H1 (cell line): ENCODE measurements around the gene FNDC1. TPM values are rescaled to one million over a fixed set of nuclear protein-coding genes. Genes with fewer than 3 reads are reported as not detected.

Experiments used
- CTCF ChIA-PET: fragments of 300-600 bp; sonication (Branson Sonifier 250); formaldehyde crosslinking; loops from one replicate; lab custom pipeline; 2021; ENCODE audit not compliant: partially characterized antibody; lab: Charles Lee
- POLR2A ChIA-PET: fragments of 300-600 bp; sonication (Branson Sonifier 250); formaldehyde crosslinking; loops from one replicate; lab custom pipeline; 2021; ENCODE audit warnings: inconsistent platforms; ENCODE audit not compliant: partially characterized antibody; lab: Charles Lee
- DNase-seq, 2 experiments: peaks; one replicate each; pipeline versions ENCODE4 v3.0.0 to v3.0.0-alpha.2; 2010 to 2022; ENCODE audit warnings: low spot score in 2 of 2, low read depth in 1 of 2, mixed read lengths in 1 of 2
- FAIRE-seq: peaks from 2 replicates; lab custom pipeline; 2011; peaks lifted over from hg19 to GRCh38; lab: Jason Lieb, UNC
- H2AFZ ChIP-seq: 2 replicates; pipeline ENCODE4 v1.8.1; 2012; ENCODE audit warnings: low read length, inconsistent platforms
- H2AK5ac ChIP-seq: 2 replicates; pipeline ENCODE4 v1.6.1; 2013; ENCODE audit warnings: low read depth, low read length
- H2BK120ac ChIP-seq: replicated peaks from 2 replicates; pipeline ENCODE3; 2013; ENCODE audit warnings: low read depth, low read length, inconsistent platforms
- H2BK12ac ChIP-seq: 2 replicates; pipeline ENCODE4 v1.6.1; 2013; ENCODE audit warnings: low read depth, low read length
- H2BK15ac ChIP-seq: 2 replicates; pipeline ENCODE4 v1.6.1; 2013; ENCODE audit warnings: low read length
- H2BK20ac ChIP-seq: 2 replicates; pipeline ENCODE4 v1.6.1; 2013; ENCODE audit warnings: low read length
- H2BK5ac ChIP-seq: 2 replicates; pipeline ENCODE4 v1.6.1; 2013; ENCODE audit warnings: low read depth, low read length
- H3K14ac ChIP-seq: 2 replicates; pipeline ENCODE4 v1.6.1; 2013; ENCODE audit warnings: inconsistent platforms; ENCODE audit not compliant: insufficient read length
- H3K18ac ChIP-seq: 2 replicates; pipeline ENCODE4 v1.6.1; 2013; ENCODE audit warnings: low read length; ENCODE audit errors: extremely low read depth
- H3K23ac ChIP-seq: 2 replicates; pipeline ENCODE4 v1.6.1; 2013; ENCODE audit warnings: inconsistent platforms; ENCODE audit not compliant: insufficient read length
- H3K23me2 ChIP-seq: 2 replicates; pipeline ENCODE4 v1.6.1; 2013; ENCODE audit warnings: low read depth, low read length
- H3K27ac ChIP-seq: 2 replicates; pipeline ENCODE4 v1.6.1; 2011; ENCODE audit warnings: low read depth, low read length, inconsistent platforms
- H3K27me3 ChIP-seq, 4 experiments: replicated peaks in 1 of 4; 1 replicate in 1 of 4; 2 replicates in 3 of 4; pipeline versions ENCODE4 v1.6.1 to v1.8.1; 2011 to 2013; ENCODE audit warnings: low read length in 3 of 4, mild to moderate bottlenecking in 3 of 4, inconsistent platforms in 2 of 4, mixed read lengths in 2 of 4, moderate library complexity in 1 of 4; ENCODE audit not compliant: control insufficient read depth in 3 of 4, insufficient read depth in 3 of 4; ENCODE audit errors: extremely low read depth in 1 of 4
- H3K36me3 ChIP-seq, 4 experiments: 2 replicates each; pipeline versions ENCODE4 v1.6.1 to v1.8.1; 2011 to 2013; ENCODE audit warnings: mild to moderate bottlenecking in 4 of 4, low read length in 3 of 4, moderate library complexity in 2 of 4, control low read depth in 1 of 4, inconsistent platforms in 1 of 4; ENCODE audit not compliant: insufficient read depth in 4 of 4, control insufficient read depth in 2 of 4
- H3K4ac ChIP-seq: replicated peaks from 2 replicates; pipeline ENCODE3; 2013; ENCODE audit warnings: low read length, low read depth, mixed read lengths, inconsistent platforms; ENCODE audit not compliant: insufficient read length
- H3K4me1 ChIP-seq, 4 experiments: replicated peaks in 1 of 4; 1 replicate in 1 of 4; 2 replicates in 3 of 4; pipeline versions ENCODE4 v1.6.1 to v1.8.1; 2011 to 2013; ENCODE audit warnings: low read length in 3 of 4, inconsistent platforms in 2 of 4, mixed read lengths in 1 of 4; ENCODE audit not compliant: insufficient read depth in 4 of 4, control insufficient read depth in 3 of 4
- H3K4me2 ChIP-seq, 2 experiments: 2 replicates each; pipeline versions ENCODE4 v1.6.1 to v1.8.1; 2011 to 2013; ENCODE audit warnings: low read depth in 2 of 2, low read length in 2 of 2, control low read depth in 1 of 2, inconsistent platforms in 1 of 2, mild to moderate bottlenecking in 1 of 2; ENCODE audit not compliant: insufficient read depth in 1 of 2
- H3K4me3 ChIP-seq, 4 experiments: fragments of 200-600, 300-600 bp in 1 of 4; sonication (generic), shearing (Covaris generic), sonication (Bioruptor Twin) in 1 of 4; 2 replicates each; pipeline versions ENCODE4 v1.5.1 to v1.8.1; 2011 to 2016; ENCODE audit warnings: low read length in 4 of 4, low read depth in 3 of 4, control low read depth in 2 of 4, inconsistent platforms in 2 of 4, mild to moderate bottlenecking in 2 of 4, mixed read lengths in 1 of 4, moderate library complexity in 1 of 4; ENCODE audit not compliant: insufficient read depth in 2 of 4; ENCODE audit errors: extremely low read depth in 1 of 4
- H3K56ac ChIP-seq: replicated peaks from 2 replicates; pipeline ENCODE3; 2013; ENCODE audit warnings: low read depth, mild to moderate bottlenecking, mixed read lengths, low read length, inconsistent platforms; ENCODE audit not compliant: insufficient read length
- H3K79me1 ChIP-seq: 2 replicates; pipeline ENCODE4 v1.6.1; 2013; ENCODE audit warnings: low read depth, low read length, control low read depth
- H3K79me2 ChIP-seq, 2 experiments: 2 replicates each; pipeline versions ENCODE4 v1.6.1 to v1.8.1; 2012 to 2013; ENCODE audit warnings: low read length in 2 of 2, mild to moderate bottlenecking in 2 of 2, inconsistent platforms in 1 of 2; ENCODE audit not compliant: insufficient read depth in 2 of 2, control insufficient read depth in 1 of 2
- H3K9ac ChIP-seq, 4 experiments: replicated peaks in 1 of 4; 1 replicate in 1 of 4; 2 replicates in 3 of 4; pipeline versions ENCODE4 v1.6.1 to v1.8.1; 2011 to 2013; ENCODE audit warnings: low read depth in 3 of 4, low read length in 3 of 4, control low read depth in 2 of 4, mild to moderate bottlenecking in 2 of 4, moderate library complexity in 2 of 4, inconsistent platforms in 1 of 4; ENCODE audit errors: extremely low read depth in 1 of 4
- H3K9me3 ChIP-seq, 2 experiments: 2 replicates each; pipeline versions ENCODE4 v1.6.1 to v1.8.1; 2012 to 2013; ENCODE audit warnings: mild to moderate bottlenecking in 2 of 2, moderate library complexity in 2 of 2, control low read depth in 1 of 2, inconsistent platforms in 1 of 2, low read depth in 1 of 2, low read length in 1 of 2, mixed read lengths in 1 of 2; ENCODE audit not compliant: insufficient read depth in 2 of 2
- H4K20me1 ChIP-seq, 2 experiments: replicated peaks in 1 of 2; 2 replicates each; pipeline versions ENCODE3 to v1.8.1; 2011 to 2013; ENCODE audit warnings: inconsistent platforms in 2 of 2, low read length in 2 of 2, mild to moderate bottlenecking in 1 of 2; ENCODE audit not compliant: insufficient read depth in 2 of 2, control insufficient read depth in 1 of 2
- H4K5ac ChIP-seq: 2 replicates; pipeline ENCODE4 v1.6.1; 2013; ENCODE audit warnings: low read length, low read depth, mixed read lengths, inconsistent platforms; ENCODE audit not compliant: insufficient read length
- H4K8ac ChIP-seq: 2 replicates; pipeline ENCODE4 v1.8.0; 2013; ENCODE audit warnings: mild to moderate bottlenecking, moderate library complexity, low read length, inconsistent platforms; ENCODE audit not compliant: insufficient read depth; ENCODE audit errors: extremely low read depth
- H4K91ac ChIP-seq: replicated peaks from 2 replicates; pipeline ENCODE3; 2013; ENCODE audit warnings: low read length, mixed read lengths, inconsistent platforms; ENCODE audit not compliant: insufficient read length
- CREB1 ChIP-seq: IDR thresholded peaks from 2 replicates; pipeline ENCODE4 v1.6.1; 2012; ENCODE audit warnings: inconsistent platforms
- CTCF ChIP-seq, 3 experiments: IDR thresholded peaks; 1 replicate in 2 of 3; 2 replicates in 1 of 3; pipeline versions ENCODE4 v1.5.1 to v1.6.1; 2011; ENCODE audit warnings: low read length in 3 of 3, mild to moderate bottlenecking in 3 of 3, inconsistent platforms in 2 of 3, low read depth in 1 of 3, moderate library complexity in 1 of 3; ENCODE audit not compliant: insufficient read depth in 1 of 3; ENCODE audit errors: control extremely low read depth in 1 of 3
- JUN ChIP-seq: IDR thresholded peaks from 2 replicates; pipeline ENCODE4 v1.6.1; 2011; ENCODE audit warnings: low read depth, mild to moderate bottlenecking, improper control_type of control experiment, low read length
- RAD21 ChIP-seq, 2 experiments: IDR thresholded peaks in 1 of 2; conservative IDR thresholded peaks in 1 of 2; 2 replicates each; pipeline ENCODE4 v1.6.1; 2011; ENCODE audit warnings: low read depth in 2 of 2, low read length in 2 of 2, improper control_type of control experiment in 1 of 2, inconsistent platforms in 1 of 2, mild to moderate bottlenecking in 1 of 2, moderate library complexity in 1 of 2
- TAF7 ChIP-seq: optimal IDR thresholded peaks from 2 replicates; pipeline ENCODE3; 2011; ENCODE audit warnings: low read depth, mild to moderate bottlenecking, inconsistent platforms, low read length, moderate library complexity, borderline replicate concordance
- whole genome bisulfite sequencing, 2 experiments: shearing (Covaris generic) in 1 of 2; methylation state at CpG; one replicate each; pipeline versions ENCODE4 v1.1.6 to v1.1.7; 2013 to 2015; ENCODE audit warnings: low lambda C conversion rate in 2 of 2, mixed read lengths in 2 of 2, inconsistent platforms in 1 of 2, low coverage in 1 of 2, missing lambda C conversion rate in 1 of 2; ENCODE audit not compliant: insufficient replicate concordance in 2 of 2, insufficient coverage in 1 of 2, insufficient read length in 1 of 2; ENCODE audit errors: extremely low coverage in 1 of 2, missing lambda C conversion rate in 1 of 2; 5-methylcytosine and 5-hydroxymethylcytosine counted together
- polyA plus RNA-seq, 7 experiments: library from polyadenylated mRNA; depleted of rRNA in 3 of 7; stranded (reverse) in 5 of 7; unstranded in 2 of 7; fragments of >200 nt in 5 of 7; fragments of 200-250 nt in 2 of 7; gene quantifications; 1 replicate in 5 of 7; 2 replicates in 1 of 7; 4 replicates in 1 of 7; pipeline versions ENCODE4 v1.2.1 to v1.2.3, GENCODE V29; 2011 to 2013; ENCODE audit warnings: missing spikeins in 2 of 7, mixed read lengths in 2 of 7
- total RNA-seq: library from RNA; stranded (reverse); fragmentation: NEBNext Ultra II Directional; extraction: Animal tissue kit (Norgen Biotek cat#: 25700); gene quantifications from 2 replicates; pipeline ENCODE4 v1.2.1, GENCODE V29; 2021

FNDC1 gene
- total and polyA plus RNA-seq, 2 of the 8 experiments (the other 6 are each of a cell fraction or from before 2014, with no cell fraction given), result 0.06 to 0.30 TPM

DNA sequence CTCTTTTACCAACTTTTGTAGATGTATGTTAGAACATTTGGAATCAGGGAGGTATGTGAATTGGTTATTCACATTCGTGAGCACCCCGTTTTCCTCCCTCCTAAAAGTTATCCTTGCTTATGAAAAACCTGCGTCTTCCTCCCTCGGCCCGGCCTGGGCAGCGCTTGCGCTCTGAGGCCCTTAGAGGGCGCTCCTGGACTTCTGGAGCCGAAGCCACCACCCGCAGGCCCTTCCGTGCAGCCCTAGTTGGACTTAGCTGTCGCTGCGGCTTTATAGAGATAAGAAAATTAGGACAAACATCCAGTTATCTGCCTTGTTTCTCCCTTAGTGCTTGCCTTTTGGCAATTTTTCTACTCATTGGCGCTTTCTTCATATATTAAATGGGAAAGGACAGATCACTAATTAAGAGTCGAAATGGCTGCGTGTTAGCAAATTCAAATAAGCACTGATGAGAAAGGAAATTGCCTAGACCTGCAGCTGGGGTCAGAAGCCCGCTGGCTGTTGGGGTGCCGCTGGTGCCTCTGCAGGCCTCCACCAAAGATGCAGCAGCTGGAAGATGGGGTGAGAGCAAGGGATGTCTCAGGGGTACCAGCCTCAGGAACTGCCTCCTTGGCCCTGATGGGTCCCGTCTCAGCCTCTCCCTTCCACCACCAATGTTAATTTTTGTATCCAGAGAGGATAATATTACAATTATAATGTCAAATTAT is 5.2 kb downstream of the FNDC1 start:
- POLR2A ChIA-PET, result no interaction called here
- H4K91ac ChIP-seq, result no peak overlapping the region
- H4K20me1 ChIP-seq, result no peaks in the 10 kb centered on the region
- H3K36me3 ChIP-seq, result peaks cover 0 to 3% (median 0%) of the 10 kb centered on the region in 4 experiments; a peak in 1 of 8 replicates
- H3K27me3 ChIP-seq, result peaks cover 19 to 42% (median 27%) of the 10 kb centered on the region in 4 experiments
- peaks cover 0 to 8% (median 4%) of the 10 kb centered on the region in 4 experiments; a peak in 3 of 7 replicates for H3K4me1 ChIP-seq
- peaks cover 2% of the 10 kb centered on the region; the same call in 1 of the 2 replicates for H3K23me2 ChIP-seq
- no peak overlapping the region for H3K9ac ChIP-seq
- H2AFZ ChIP-seq, result 0 out of 2 replicates have a peak overlapping the region, but pooled peaks have one; percentile 61
- H2BK20ac ChIP-seq, result no peak overlapping the region
- H3K9me3 ChIP-seq, result peaks cover 3 to 6% of the 10 kb centered on the region in 2 experiments; a peak in 1 of 4 replicates
- no peak overlapping the region for H4K5ac ChIP-seq
- H2BK15ac ChIP-seq, result no peak overlapping the region
- no peak for TF ChIP-seq CREB1
- no peak for TF ChIP-seq TAF7
- TF ChIP-seq JUN, result 0 out of 2 replicates have a peak, but pooled peaks have one; percentile 22
- peak; percentile 87 to 95 (median 92) for TF ChIP-seq CTCF (IDR thresholded peaks at IDR 0.05; ENCODE audit: control extremely low read depth in 1 of 3, insufficient read depth in 1 of 3, low read depth in 1 of 3, low read length in 3 of 3)
- TF ChIP-seq RAD21 (IDR thresholded peaks at IDR 0.05 in 1 of 2, conservative IDR thresholded peaks at IDR 0.05 in 1 of 2; ENCODE audit: low read depth in 2 of 2, low read length in 2 of 2), result peak; percentile 92 to 94
- TF ChIP-seq, all 59 proteins: peak for 3
- Histone ChIP-seq H3K4me2 (peak overlapping the region in 1 of 2 experiments; percentile 44; a peak in 2 of 4 replicates), H4K8ac (no peak overlapping the region; the same call in 1 of the 2 replicates), H2BK12ac (no peak overlapping the region), H3K23ac (no peak overlapping the region), H3K79me2 (no peaks in the 10 kb centered on the region), H2BK5ac (no peak overlapping the region), H3K56ac (no peak overlapping the region), H3K18ac (no peak overlapping the region), H3K79me1 (no peaks in the 10 kb centered on the region), H2AK5ac (no peak overlapping the region), H3K14ac (no peak overlapping the region), H2BK120ac (no peak overlapping the region), H3K27ac (no peak overlapping the region), H3K4ac (no peak overlapping the region), H3K4me3 (peak overlapping the region in 1 of 4 experiments; percentile 42; a peak in 1 of 8 replicates)
- CTCF ChIA-PET, result interaction anchor here (0.6 to 5.7 kb wide), 17 partner anchors 9 to 1201 kb away, joined by 3 to 49 read pairs (median 3); no protein-coding TSS in a partner anchor
- WGBS, 2 experiments, result 20% methylated on average over 19 of the region's 19 CpGs; no CpG with 5 or more reads in 1 of the 2 experiments
- DNase-seq (peak in 1 of 2 experiments; percentile 92), FAIRE-seq (peak; percentile 58)
